HG03354 (cell line): ENCODE measurements around the gene CRIP3.

Experiments used
- ATAC-seq: cut with Tn5 transposase; IDR thresholded peaks from one replicate; pipeline ENCODE4 v1.9.1; 2021; ENCODE audit warnings: mild to moderate bottlenecking; ENCODE audit not compliant: unreplicated experiment, poor library complexity, severe bottlenecking

CRIP3 gene

DNA sequence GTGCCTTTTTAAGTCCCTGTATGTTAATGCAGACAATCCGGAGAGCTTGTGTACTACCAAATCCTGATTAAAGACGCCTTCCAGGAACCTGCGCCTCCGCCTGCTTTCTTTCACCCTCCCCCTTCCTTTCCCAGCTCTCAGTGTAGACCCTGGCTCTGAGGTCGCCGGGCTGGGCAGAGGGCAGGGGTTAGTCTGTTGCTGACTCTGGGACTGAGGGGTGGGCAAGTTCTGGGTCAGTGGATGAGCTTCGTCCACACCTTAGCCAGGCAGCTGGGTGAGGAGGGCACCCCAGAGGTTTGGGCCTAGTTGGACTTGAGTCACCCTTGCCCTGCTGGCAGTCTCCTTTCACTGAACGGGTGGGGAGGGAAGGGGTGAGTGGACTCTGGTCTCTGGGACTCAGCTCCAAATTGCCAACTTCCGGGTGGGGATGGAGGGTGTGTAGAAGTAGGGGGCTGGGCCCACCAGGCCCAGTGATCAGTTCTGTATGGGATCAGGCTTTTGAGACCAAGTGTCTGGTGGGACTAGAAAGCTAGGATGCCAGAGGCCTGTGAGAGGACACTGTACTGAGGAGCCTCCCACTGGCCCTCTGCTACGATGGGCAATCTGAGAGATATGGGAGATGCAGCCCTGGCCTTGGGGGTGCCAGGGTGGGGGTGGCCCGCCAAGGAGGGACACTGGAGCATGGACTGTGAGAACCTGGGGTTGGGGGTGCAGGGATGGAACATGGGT lies 31.9 kb downstream of the CRIP3 start:
- no peak for ATAC-seq

DNA sequence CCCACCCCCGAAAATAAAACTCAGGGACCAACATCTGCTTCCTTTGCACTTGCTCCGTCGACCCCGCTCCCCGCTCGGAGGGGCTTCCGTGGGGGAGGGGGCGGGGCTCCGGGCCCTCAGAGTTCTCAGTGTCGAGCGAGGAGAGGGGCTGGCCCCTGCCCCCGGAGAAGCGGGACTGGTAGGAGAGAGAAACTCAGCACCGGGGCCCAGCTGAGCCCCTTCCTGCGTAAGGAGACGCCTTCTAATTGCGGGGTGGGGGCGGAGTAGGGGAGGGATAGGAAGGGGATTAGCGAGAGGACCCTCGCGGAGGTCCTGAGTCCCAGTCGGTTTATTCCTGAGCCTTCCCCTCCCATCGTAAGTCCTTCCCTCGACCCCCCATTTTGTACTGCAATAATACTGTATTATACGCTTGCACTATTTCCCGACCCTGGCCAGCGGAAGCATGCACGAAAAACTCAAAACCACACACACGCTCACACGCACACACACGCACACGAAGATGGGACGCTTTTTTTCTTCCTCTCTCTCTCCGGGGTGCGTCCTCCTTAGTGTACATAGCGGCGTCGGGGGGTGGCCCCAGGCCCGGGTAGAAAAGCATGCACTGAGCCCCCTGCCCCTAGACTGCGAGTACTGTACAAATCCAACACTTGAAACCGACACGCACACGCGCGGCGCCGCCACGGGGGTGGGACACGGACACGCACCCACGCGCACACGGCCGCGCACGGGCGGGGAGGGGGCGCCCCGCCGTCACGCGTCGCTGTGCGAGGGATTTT lies 32.6 kb downstream of the CRIP3 start:
- ATAC-seq: no peak

DNA sequence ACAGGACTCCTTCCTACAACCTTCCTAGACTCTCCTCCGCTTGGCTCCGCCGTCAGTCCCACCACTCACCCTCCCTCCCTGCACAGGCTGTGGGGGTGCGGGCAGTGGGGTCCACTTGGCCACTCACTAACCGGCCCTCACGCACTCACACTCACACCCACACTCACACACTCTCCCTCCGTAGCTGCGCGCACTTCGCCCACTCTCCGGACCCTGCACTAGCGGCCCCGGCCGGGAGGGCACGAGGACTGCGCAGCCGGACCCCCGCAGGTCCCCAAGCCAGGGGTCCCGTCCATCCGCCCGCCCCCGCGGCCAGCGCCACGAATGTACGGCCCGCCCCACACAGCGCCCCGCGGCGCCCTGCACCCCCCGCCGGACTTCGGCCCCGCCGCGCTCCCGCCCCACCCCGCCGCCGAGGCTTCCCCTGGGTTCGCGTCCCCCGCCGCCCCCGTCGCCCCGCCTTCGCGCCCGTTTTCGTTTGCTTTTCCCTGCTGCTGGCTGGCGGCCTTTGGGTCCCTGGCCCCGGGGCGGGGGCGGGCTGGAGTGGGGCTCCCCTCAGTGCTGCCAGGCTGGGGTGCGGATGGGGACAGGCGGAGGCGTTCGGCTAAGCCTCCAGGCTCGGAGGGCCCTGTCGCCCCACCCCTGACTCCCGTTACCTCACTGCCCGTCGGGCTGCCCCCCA lies 33.6 kb downstream of the CRIP3 start:
- no peak for ATAC-seq

DNA sequence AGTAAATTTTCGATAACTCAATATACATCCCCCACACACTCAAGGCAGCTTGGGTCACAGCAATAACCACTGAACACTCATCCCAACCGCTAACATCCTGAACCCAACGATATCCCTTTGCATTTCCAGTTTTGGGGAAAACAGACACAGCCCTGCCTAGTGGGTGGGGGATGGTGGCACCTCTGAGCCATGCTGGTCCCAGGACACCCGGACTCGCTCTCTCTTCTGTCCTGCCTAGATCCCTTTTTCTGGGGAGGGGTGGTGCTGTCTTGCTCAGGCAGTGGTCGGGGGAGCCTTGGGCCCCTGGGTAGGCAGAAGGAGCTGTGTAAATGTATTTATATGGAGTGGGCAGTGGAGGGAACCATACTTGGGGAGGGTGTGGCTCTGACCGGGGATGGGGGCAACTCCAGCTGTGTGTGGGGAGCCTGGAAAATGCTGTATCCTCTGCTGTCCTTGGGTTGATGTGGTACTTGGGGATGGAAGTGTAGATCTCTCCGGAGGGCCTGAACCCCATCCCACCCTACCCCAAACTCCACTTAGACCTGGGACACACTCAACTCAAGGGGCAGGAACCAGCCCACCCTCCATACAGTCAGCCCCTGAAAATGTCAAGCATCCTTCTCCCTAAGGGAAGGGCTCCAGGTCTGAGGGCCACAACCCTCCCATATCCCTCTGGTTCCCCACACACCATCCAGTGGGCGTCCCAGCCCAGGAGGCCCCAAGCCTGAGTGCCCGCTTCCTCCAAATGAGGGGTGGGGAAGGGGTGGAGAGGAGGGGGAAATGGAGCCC lies 34.3 kb downstream of the CRIP3 start:
- no peak for ATAC-seq

DNA sequence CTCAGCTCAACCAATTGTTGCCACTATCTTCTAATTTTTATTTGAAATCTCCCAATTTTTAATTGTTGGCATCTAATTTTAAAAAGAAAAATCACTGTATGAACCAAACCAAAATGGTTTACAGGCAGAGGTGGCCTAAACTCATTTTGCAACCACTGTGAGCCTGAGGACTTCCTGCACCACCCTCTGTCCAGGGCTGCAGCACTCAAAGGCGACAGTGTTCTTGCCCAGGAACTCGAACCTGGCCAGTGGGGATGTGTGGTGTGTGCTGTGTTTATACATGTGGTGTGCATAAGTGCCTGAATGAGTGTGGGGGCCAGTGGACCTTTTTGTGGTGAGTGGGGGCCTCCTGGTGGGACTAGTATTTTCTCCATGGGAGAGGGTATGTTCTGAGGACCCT lies 34.9 kb downstream of the CRIP3 start:
- ATAC-seq: no peak

DNA sequence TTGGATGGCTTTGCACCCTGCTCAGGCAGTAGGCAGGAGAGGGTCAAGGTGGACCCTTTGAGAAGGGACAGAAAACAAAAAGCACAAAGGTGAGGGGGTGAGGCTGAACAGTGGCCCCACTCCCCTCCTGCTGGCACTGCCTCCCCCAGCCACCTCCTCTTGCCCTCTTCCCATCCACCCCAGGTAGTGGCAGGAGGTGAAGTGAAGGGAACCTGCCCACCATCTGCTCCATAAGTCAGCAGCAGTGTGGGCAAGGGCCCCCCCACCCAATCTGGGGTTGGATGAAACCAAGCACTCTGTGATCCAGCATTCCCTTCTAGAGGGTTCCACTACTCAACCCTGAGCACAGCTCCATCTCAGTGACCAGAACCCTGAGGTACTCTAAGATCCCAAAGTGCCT lies 36.7 kb downstream of the CRIP3 start:
- ATAC-seq: no peak

DNA sequence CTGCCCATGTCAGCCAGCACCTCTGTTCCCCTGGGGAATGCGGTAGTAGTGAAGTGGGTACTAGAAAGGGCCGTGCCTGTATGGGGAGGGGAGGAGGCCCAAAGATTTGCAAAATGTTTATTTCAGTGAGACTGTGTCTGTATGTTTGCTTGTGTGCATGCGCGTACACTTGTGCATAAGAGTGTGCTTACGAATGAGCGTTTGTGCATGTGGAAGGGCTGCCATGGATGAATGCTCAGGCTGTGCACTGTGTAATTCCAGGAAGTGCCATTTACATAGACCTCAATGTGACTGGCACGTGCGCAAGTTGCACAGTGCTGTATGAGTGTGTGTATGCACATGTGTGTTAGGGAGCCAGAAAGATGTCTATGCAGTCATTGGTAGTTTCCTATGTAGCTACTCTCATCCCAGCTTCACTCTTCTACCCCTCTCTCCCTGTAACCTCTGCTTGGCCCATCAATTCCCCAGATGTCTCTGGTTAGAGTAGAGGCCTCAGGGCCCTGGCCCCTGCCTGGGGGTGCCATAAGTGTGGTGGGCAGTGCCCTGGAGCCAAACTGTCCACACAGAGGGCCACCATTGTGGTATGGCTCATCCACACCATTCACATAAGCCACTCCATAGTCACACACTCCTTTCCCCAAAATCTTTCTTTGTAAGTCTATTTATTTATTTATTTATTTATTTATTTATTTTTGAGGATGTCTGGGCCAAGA lies 37.4 kb downstream of the CRIP3 start:
- ATAC-seq: no peak

DNA sequence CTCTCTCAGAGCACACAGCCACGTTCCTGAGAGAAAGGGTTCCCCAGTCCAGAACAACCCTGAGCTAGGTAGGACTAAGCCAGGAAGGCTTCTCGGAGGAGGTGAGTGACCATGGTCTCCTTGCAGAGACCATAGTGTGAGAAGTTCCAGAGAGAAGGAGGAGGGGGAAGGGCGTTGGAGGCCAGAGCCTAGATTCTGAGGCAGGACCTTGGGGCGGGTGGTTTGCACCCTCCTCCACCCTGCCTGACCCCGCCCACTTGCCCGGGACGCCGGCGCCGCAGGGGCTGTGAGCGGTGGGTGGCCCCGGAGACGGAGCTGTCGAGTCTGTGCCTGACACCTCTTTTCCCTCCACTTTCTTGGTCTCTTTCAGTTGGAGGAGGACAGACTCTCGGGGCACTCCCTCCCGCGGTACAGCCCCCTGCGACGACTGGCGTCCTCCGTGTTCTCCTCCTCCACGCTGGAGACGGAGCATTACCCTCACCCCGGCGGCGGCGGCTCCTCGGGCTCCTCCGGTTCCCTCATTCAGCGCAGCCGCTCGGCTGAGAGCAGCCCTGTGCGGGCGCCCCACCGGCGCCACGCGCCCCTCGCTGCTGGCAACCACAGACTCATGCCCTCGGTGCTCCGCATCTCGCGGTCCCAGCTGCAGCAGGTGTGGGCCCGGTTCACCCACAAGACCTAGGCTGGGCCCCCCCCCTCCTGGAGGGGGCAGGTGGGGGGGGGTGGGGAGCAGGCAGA lies 39.2 kb downstream of the CRIP3 start:
- ATAC-seq: no peak

DNA sequence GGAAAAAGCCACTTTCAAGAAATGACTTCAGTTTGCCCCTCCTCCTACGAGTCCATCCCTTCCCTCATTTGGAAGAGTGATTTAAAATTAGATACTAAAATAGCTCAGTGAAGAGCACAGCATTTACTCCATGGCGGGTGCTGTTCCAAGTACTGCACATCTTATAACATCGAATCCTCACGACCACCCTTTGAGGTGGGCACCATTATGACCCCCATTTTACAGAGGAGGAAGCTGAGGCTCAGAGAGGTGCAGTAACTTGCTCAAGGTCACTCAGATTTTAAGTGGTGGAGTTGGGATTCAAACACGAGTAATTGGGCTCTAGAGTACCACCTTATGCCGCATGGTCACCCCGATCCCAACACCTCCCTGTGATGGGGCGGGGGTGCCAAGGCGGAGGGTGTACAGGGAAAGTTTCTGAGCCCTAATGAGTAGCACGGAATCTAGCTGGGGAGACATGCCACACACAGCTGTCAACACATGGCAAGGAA lies 39.8 kb downstream of the CRIP3 start:
- no peak for ATAC-seq

DNA sequence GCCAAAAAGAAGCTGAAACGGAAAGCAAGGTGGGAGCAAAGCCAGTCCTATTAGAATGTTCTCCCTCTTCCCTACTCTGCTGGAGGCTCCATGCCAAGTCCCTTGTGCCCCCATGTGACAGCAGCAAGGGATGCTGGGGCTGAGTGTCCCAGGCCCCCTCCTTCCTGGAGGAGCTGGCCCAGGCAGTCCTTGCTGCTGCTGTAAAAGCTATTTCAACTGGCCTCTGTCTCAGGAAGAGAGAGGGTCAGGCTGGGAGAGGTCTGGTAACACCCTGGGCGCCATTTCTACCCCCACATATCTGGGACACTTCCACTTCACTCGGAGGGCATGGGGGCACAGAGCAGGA lies 40.3 kb downstream of the CRIP3 start:
- no peak for ATAC-seq

DNA sequence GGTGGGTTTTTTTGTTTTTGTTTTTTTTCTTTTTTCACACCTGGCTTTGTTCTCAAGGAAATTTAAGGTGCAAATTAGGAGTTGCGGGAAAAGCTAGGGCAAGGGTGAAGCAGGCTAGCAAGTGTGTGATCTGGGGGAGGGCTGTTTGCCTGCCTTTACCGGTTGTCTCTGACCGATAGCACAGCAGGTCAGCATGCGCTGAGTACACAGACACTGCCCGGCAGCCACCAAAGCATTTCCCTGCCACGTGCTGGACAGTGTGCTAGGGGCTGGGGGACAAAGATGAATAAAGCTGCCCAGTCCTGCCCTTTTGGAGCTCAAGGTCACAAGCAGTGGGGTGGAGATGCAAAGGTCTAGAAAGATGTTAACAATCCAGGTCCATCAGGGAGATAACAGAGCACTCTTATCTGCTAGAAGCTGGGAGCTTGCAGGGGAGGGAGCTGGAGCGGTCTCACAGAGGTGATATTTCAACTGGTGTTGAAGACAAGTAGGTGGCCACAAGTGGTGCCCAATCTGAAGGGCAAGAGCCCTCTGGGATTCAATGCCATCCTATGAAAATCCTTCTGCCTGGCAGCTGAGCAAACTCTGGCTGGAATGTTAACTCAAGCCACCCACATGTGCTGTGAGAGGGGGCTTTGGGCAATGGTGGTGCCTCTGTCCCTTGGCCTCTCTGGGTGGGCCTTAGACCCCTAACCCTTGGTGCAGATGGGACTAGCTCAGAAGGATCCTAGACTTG lies 40.8 kb downstream of the CRIP3 start:
- no peak for ATAC-seq

DNA sequence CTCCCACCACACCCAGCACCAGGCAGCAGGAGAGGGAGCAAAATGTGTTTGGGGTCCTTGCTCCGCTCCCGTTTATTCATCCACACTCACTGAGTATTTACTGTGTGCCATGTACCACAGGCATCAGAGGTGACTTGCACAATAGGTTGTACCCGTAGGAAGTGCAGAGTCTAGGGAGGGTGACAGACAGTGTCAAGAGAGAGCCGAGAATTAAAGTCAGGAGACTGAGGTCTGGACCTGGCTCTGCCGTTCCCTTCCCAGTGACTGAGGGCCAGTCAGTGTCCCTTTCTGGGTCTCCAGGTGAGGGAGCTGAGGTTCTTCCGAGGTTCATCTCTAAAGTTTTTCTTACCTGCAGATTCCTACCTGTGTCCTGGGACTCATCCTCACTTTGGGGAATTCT lies 43.1 kb downstream of the CRIP3 start:
- ATAC-seq: no peak

DNA sequence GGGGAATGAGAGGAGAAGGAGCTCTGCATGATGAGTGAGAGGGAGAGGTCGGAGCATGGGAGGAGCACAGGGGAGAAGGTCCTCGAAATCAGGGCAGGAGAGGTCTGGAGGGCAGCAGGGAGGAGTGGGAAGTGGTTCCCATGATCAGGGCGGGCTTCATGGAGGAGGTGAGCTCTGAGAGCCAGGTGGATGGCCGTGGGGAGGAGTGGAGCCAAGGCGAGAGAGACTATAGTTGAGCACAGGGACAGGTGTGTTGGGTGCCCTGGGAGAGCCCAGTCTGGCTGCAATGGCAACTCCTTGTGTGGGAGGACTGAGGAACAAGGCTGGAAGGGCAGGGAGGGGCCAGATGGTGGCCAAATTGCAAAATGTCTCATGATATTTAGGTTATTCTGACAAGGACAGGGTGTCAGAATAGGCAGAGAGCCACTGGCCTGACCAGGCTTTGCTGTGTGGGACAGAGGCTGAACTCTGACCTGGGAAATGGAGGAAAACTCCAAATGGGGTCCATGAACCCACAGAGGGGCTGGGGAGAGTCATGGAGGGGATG lies 44.0 kb downstream of the CRIP3 start:
- ATAC-seq: no peak

DNA sequence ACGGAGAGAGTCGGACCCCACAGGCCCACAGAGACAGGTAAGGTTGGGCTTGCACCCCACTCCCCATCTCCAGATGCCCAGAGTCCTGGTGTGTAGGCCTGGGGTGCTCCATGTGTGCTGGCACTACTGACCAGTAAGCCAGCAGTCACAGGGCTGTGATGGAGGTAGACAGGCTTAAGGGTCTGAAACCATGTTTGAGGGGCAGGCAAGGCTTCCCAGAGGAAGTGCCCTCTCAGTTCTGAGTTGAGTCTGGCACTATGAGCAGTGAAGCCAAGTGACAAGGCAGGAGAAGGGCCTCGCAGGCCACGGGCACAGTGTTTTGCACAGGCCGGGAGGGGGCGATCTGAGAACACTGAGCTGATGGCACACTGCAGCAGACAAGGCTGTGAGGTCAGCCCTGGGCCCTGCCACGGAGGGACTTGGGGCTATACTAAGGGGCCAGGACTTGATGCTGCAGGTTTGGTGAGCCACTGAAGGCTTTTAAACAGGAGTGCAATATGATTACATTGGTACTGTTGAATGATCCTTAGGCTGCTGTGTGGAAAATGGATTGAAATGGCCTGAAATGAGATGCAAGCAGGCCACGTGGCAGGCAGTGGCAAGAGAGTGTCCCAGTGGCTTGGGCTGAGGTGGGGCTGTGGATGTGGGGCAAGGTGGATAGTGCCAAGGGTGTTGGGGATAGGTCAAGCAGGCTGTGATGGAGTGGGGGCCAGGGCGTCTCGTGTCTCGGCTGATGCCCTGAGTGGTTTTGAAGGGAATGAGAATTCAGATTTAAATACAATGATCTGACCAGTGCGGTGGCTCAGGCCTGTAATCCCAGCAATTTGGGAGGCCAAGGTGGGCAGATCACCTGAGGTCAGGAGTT lies 45.1 kb downstream of the CRIP3 start:
- peak; percentile 84 for ATAC-seq

DNA sequence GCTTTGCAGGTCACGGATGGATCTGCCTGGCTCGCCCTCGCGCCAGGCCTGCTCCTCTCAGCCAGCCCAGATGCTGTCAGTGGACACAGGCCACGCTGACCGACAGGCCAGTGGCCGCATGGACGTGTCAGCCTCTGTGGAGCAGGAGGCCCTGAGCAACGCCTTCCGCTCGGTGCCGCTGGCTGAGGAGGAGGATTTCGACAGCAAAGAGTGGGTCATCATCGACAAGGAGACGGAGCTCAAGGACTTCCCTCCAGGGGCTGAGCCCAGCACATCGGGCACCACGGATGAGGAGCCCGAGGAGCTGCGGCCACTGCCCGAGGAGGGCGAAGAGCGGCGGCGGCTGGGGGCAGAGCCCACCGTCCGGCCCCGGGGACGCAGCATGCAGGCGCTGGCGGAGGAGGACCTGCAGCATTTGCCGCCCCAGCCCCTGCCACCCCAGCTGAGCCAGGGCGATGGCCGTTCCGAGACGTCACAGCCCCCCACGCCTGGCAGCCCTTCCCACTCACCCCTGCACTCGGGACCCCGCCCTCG lies 45.8 kb downstream of the CRIP3 start:
- no peak for ATAC-seq

DNA sequence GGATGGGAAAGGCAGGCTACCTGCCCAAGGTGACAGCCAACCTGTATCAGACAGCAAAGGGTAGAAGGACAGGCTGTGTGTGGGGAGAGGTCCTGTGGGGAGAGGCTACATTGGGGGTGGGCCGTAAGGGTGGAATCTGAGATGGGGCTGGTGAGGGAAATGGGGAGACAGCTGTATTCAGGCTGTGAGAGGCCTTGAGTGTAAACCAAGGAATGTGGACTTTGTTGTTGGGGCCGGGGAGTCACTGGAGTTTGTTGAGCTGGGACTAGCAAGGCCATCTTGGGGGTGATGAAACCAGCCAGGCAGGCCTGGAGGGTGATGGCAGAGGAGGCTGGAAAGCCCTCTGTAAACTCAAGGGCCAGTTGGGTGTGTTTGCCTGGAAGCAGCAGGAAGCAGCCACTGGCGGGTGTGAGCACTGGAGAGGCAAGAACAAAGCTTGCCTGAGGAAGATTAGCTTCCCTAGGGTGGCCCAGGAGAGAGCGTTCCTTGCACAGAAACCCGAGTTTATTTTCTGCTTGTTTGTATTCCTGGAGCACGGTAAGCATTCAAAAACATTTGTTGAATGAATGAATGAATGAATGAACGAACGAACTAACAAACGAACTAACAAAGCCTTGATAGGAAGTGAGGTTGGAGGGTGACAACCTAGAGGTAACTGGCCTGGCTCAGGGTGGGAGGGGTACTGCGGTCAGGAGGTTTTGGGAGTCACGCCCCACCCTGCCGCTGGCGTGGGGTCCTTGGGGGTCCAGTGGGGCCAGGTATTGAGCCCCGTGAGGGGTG lies 46.4 kb downstream of the CRIP3 start:
- ATAC-seq: no peak
